GM18951 (cell line): Measurements from ENCODE around the gene PI4KA.
"Not testable (repeated sequence)": the region's sequence is repeated elsewhere in the genome, so short reads cannot be mapped to it uniquely, and the experiment has no call there.

Experiments
- POLR2A ChIP-seq: IDR thresholded peaks from 4 replicates; pipeline ENCODE4 v1.6.1; 2011; ENCODE audit warnings: mild to moderate bottlenecking; ENCODE audit not compliant: insufficient read length, insufficient read depth; ENCODE audit errors: extremely low read depth
- in situ Hi-C: fragments of 300-500 bp; cut with MboI; formaldehyde crosslinking; loops from one replicate; pipeline ENCODE4 v1.12.0; 2022; ENCODE audit warnings: low sequenced_read_pairs, mixed read lengths, inconsistent platforms; ENCODE audit not compliant: unreplicated experiment

The PI4KA gene

GRCh38 chr22:20858615-20859416, at the start of gene PI4KA, which contains the start of gene SNAP29:
PI4KA (minus strand) TSS chr22:20858811; CDS start chr22:20858725, 86 bp downstream.
SNAP29 (plus strand) TSS chr22:20859007; CDS start chr22:20859111, 104 bp downstream.
- peak; percentile 96 for TF ChIP-seq POLR2A
- in situ Hi-C loops, result no loop called here

DNA sequence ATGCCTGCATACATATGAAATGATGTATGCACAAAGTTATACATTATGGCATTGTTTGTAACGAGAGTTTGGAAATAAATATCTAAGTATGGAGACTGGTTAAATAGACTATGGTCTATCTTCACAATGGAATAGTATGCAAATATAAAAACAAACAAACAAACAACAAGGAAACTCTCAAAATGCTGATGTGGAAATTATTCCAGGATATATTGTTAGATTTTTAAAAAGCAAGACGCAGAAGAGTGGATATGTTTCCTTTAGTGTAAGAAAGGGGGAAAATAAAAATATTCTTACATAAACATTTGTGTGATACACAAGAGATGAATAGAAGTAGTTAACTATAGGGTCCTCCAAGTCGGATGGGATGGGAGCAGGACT, 47.8 kb upstream of the PI4KA start:
- no peak for TF ChIP-seq POLR2A
- in situ Hi-C loops, result no loop called here

GRCh38 chr22:20905415-20906386, 47.1 kb upstream of the PI4KA start:
- TF ChIP-seq POLR2A, result no peak
- in situ Hi-C loops, result no loop called here

- in situ Hi-C loops, result no loop called here
- TF ChIP-seq POLR2A, result no peak
These were observed 46.4 kb upstream of the PI4KA start for GRCh38 chr22:20904980-20905355.

- no peak for TF ChIP-seq POLR2A
- in situ Hi-C loops, result no loop called here
These were observed 45.7 kb upstream of the PI4KA start for GRCh38 chr22:20904008-20904979.

GRCh38 chr22:20903093-20903492, 44.5 kb upstream of the PI4KA start:
- in situ Hi-C loops, result no loop called here
- TF ChIP-seq POLR2A, result no peak

GRCh38 chr22:20901093-20902033, 42.8 kb upstream of the PI4KA start:
- in situ Hi-C loops, result not testable (repeated sequence)

DNA sequence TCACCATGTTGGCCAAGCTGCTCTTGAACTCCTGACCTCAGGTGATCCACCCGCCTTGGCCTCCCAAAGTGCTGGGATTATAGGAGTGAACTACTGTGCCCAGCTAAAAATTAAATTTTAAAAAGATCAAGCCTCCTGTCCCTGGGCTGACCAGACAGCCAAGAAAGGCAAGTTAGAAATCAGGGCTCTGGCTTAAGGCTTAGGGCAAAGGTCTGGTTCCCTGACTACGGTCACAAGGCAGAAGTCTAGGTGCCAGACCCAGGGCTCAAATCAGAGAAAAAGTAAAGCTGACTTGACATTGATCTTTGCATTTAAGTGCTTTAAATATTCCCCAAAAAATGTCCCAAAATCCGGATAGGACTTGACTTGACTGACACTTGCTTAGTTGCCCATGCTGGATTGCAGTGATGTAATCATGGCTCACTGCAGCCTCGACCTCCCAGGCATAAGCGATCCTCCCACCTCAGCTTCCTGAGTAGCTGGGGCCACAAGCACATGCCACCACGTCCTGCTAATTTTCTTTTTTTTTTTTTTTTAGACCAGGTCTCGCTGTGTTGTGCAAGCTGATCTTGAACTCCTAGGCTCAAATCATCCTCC, 41.3 kb upstream of the PI4KA start:
- in situ Hi-C loops, result no loop called here
- TF ChIP-seq POLR2A, result no peak

DNA sequence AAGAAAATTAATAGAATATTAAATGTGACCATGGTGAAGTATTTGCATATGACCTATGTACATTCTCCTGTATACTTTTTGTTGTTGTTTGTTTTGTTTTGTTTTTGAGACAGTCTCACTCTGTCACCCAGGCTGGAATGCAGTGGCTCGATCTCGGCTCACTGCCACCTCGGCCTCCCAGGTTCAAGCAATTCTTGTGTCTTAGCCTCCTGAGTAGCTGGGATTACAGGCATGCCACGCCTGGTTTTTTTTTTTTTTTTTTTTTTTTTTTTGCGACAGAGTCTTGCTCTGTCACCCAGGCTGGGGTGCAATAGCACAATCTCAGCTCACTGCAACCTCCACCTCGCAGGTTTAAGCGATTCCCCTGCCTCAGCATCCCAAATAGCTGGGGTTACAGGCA, 39.1 kb upstream of the PI4KA start:
- in situ Hi-C loops, result not testable (repeated sequence)

DNA sequence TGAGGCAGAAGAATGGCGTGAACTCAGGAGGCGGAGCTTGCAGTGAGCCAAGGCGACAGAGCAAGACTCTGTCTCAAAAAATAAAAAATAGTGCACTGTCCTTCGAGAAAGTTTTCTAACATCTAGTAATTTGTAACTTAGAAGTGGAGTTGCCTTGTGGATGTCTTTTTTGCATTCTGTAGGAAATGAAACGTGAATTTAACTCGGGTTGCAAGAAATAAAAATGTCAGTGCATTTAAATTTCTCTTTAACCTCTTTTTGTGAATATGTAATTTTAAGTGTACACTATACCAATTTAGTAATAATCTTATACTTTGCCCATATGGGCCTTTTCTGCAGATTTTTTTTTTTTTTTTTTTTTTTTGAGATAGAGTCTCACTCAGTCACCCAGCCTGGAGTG, 32.4 kb upstream of the PI4KA start:
- no peak for TF ChIP-seq POLR2A
- in situ Hi-C loops, result no loop called here

DNA sequence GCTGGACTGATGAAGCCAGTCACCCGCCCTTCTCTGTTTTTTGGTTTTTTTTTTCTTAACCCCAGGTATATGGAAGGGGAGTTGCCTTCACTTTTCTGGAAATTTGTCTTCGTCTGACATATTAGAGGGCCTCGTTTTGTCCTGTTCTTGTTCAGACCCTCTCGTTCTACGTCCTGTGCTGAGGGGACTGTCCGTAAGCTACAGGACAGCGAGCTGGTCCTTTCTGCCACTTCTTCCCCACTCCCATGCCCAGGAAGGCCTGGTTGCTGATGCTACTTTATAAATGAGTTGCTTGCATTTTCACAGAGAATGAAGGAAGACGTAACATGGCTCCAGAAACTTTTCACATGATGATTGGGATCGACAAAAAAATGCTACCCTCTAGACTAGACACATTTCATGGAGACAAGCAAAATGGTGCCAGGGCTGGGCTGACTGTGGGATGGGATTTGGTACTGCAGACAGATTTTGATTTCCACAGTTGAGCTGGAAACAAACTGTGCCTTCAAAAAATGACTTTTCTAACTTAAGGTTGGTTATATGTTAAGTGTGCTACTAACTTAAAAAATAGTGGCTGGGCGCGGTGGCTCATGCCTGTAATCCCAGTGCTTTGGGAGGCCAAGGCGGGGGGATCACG, 31.4 kb upstream of the PI4KA start:
- no peak for TF ChIP-seq POLR2A
- in situ Hi-C loops, result no loop called here
